OCI-LY7 (cell line): ENCODE results near the gene RSL24D1. TPM values are rescaled to one million over a fixed set of nuclear protein-coding genes. Genes with fewer than 3 reads are reported as not detected.

Source experiments
- BruUV-seq: library from RNA; stranded (reverse); fragments of 400-500 nt; replicated peaks from 2 replicates; lab custom pipeline; 2021; lab: Mats Ljungman, UMichigan
- CTCF ChIA-PET: fragments of 300-600 bp; sonication (Branson Sonifier 250); formaldehyde crosslinking; loops from one replicate; lab custom pipeline; 2022; ENCODE audit warnings: antibody characterized with exemption; ENCODE audit not compliant: unreplicated experiment; lab: Charles Lee
- POLR2A ChIA-PET: fragments of 300-600 bp; sonication (Branson Sonifier 250); formaldehyde crosslinking; loops from one replicate; lab custom pipeline; 2022; ENCODE audit warnings: antibody characterized with exemption; lab: Charles Lee
- DNase-seq: peaks from one replicate; pipeline ENCODE4 v3.0.0-alpha.2; 2015; ENCODE audit warnings: low spot score
- H2AFZ ChIP-seq: fragments of 200-600 bp; sonication (generic), shearing (Covaris generic); 2 replicates; pipeline ENCODE4 v1.6.1; 2014; ENCODE audit warnings: mild to moderate bottlenecking, antibody characterized with exemption, low read length, moderate library complexity
- H3K27ac ChIP-seq: fragments of 200-600 bp; sonication (generic); 2 replicates; pipeline ENCODE4 v1.5.1; 2014; ENCODE audit warnings: mixed run types, low read depth, mild to moderate bottlenecking, moderate library complexity, low read length, inconsistent platforms; ENCODE audit not compliant: poor library complexity, severe bottlenecking
- H3K36me3 ChIP-seq: fragments of 200-600 bp; sonication (generic); 2 replicates; pipeline ENCODE4 v1.6.1; 2014; ENCODE audit warnings: mild to moderate bottlenecking, antibody characterized with exemption, low read length, moderate library complexity, mixed read lengths; ENCODE audit not compliant: insufficient read depth
- H3K4me1 ChIP-seq: fragments of 200-600 bp; sonication (generic); 2 replicates; pipeline ENCODE4 v1.5.1; 2014; ENCODE audit warnings: mild to moderate bottlenecking, low read length; ENCODE audit not compliant: insufficient read depth, poor library complexity, severe bottlenecking
- H3K4me2 ChIP-seq: fragments of 200-600 bp; sonication (generic); 2 replicates; pipeline ENCODE4 v1.6.1; 2014; ENCODE audit warnings: mild to moderate bottlenecking, low read length
- H3K4me3 ChIP-seq: fragments of 200-600 bp; sonication (generic); 2 replicates; pipeline ENCODE4 v1.5.1; 2014; ENCODE audit warnings: mild to moderate bottlenecking, low read depth, low read length; ENCODE audit not compliant: poor library complexity, severe bottlenecking
- H3K79me2 ChIP-seq: fragments of 200-600 bp; sonication (generic); 2 replicates; pipeline ENCODE4 v1.6.1; 2016; ENCODE audit warnings: low read depth, mild to moderate bottlenecking, low read length, moderate library complexity, mixed read lengths; ENCODE audit not compliant: insufficient read depth
- H3K9me2 ChIP-seq: fragments of 200-600 bp; sonication (generic); 2 replicates; pipeline ENCODE4 v1.6.1; 2016; ENCODE audit warnings: mild to moderate bottlenecking, low read length, mixed read lengths; ENCODE audit not compliant: insufficient read depth
- H3K9me3 ChIP-seq: fragments of 200-600 bp; sonication (generic); 2 replicates; pipeline ENCODE4 v1.6.1; 2014; ENCODE audit warnings: mild to moderate bottlenecking, mixed run types, low read length, mixed read lengths
- H4K20me1 ChIP-seq: fragments of 200-600 bp; sonication (generic); 2 replicates; pipeline ENCODE4 v1.6.1; 2014; ENCODE audit warnings: mild to moderate bottlenecking, antibody characterized with exemption, low read length, moderate library complexity, mixed read lengths; ENCODE audit not compliant: insufficient read depth
- CTCF ChIP-seq: fragments of 200-600 bp; sonication (generic); conservative IDR thresholded peaks from 2 replicates; pipeline ENCODE4 v1.5.1; 2014; ENCODE audit warnings: mild to moderate bottlenecking, antibody characterized with exemption, low read length, moderate library complexity, mixed read lengths
- EZH2phosphoT487 ChIP-seq: fragments of 200-600 bp; sonication (generic); IDR thresholded peaks from 2 replicates; pipeline ENCODE4 v1.6.1; 2018; ENCODE audit warnings: low read depth, borderline replicate concordance, mild to moderate bottlenecking, mixed run types, antibody characterized with exemption, low read length, moderate library complexity, mixed read lengths
- intact Hi-C: fragments of 100-400 bp; cut with micrococcal nuclease; formaldehyde crosslinking; loops from one replicate; pipeline ENCODE4 v1.10.0; 2022; ENCODE audit not compliant: unreplicated experiment
- total RNA-seq, 2 experiments: library from RNA; depleted of rRNA in 1 of 2; stranded (reverse); fragments of >200 nt in 1 of 2; shearing (Covaris generic) in 1 of 2; gene quantifications; 2 replicates each; pipeline ENCODE4 v1.2.3, GENCODE V29; 2014 to 2022

The RSL24D1 gene
- total RNA-seq, 2 experiments from 2014 or later = 117 to 145 TPM

- no peaks in the 10 kb centered on the region for H3K36me3 ChIP-seq
- H3K79me2 ChIP-seq = no peaks in the 10 kb centered on the region
- peaks cover 34% of the 10 kb centered on the region for H3K4me1 ChIP-seq
- no peaks in the 10 kb centered on the region for H4K20me1 ChIP-seq
- H3K27ac ChIP-seq = no peak overlapping the region
- H3K9me2 ChIP-seq = no peaks in the 10 kb centered on the region
- ChIA-PET POLR2A (interaction anchor here (0.5 to 1.4 kb wide), 3 partner anchors 62 to 290 kb away, joined by 3 to 5 read pairs (median 3); partner anchors contain the start of genes PIGB and PIGBOS1), CTCF (no interaction called here)
- TF ChIP-seq EZH2phosphoT487 = no peak
- TF ChIP-seq CTCF = no peak
- no peaks in the 10 kb centered on the region for H3K9me3 ChIP-seq
- 0 out of 2 replicates have a peak overlapping the region, but pooled peaks have one; percentile 66 for H2AFZ ChIP-seq
- no peak overlapping the region for H3K4me3 ChIP-seq
- no peak for DNase-seq
- intact Hi-C loops = no loop called here
- no peak overlapping the region for H3K4me2 ChIP-seq
- BruUV-seq = no TSS peak
Measured at GRCh38 chr15:55220606-55221005, 23.9 kb upstream of the RSL24D1 start.

- intact Hi-C loops = no loop called here
- Histone ChIP-seq H3K4me1 (peaks cover 31% of the 10 kb centered on the region), H3K4me2 (no peak overlapping the region), H2AFZ (peak overlapping the region; percentile 54; the same call in 1 of the 2 replicates), H3K36me3 (no peaks in the 10 kb centered on the region), H4K20me1 (no peaks in the 10 kb centered on the region), H3K27ac (no peak overlapping the region), H3K4me3 (no peak overlapping the region), H3K79me2 (no peaks in the 10 kb centered on the region), H3K9me2 (no peaks in the 10 kb centered on the region), H3K9me3 (no peaks in the 10 kb centered on the region)
- TF ChIP-seq EZH2phosphoT487 (no peak), CTCF (no peak)
- DNase-seq = no peak
- BruUV-seq = no TSS peak
- ChIA-PET CTCF (interaction anchor here (1.0 to 1.9 kb wide), 2 partner anchors 218 to 222 kb away, joined by 5 to 6 read pairs; no protein-coding TSS in a partner anchor), POLR2A (interaction anchor here (0.7 to 1.8 kb wide), 4 partner anchors 73 to 636 kb away, joined by 3 to 6 read pairs (median 4); no protein-coding TSS in a partner anchor)
Measured at GRCh38 chr15:55218056-55218455, 21.3 kb upstream of the RSL24D1 start.

GRCh38 chr15:55204464-55204863, 7.7 kb upstream of the RSL24D1 start:
- CTCF ChIA-PET = no interaction called here

More at GRCh38 chr15:55204464-55204863, 7.7 kb upstream of the RSL24D1 start:
- Histone ChIP-seq H3K9me2 (no peaks in the 10 kb centered on the region), H4K20me1 (no peaks in the 10 kb centered on the region), H3K4me1 (no peaks in the 10 kb centered on the region), H2AFZ (no peak overlapping the region), H3K4me3 (no peak overlapping the region), H3K4me2 (no peak overlapping the region), H3K36me3 (no peaks in the 10 kb centered on the region; the same call in 1 of the 2 replicates), H3K27ac (no peak overlapping the region), H3K79me2 (no peaks in the 10 kb centered on the region), H3K9me3 (peaks cover 6% of the 10 kb centered on the region; the same call in 1 of the 2 replicates)
- no TSS peak for BruUV-seq
- intact Hi-C loops = no loop called here
- no peak for DNase-seq
- TF ChIP-seq CTCF (no peak), EZH2phosphoT487 (no peak)
- POLR2A ChIA-PET = interaction anchor here (0.5 to 0.6 kb wide), 3 partner anchors 13 to 312 kb away, joined by 3 to 6 read pairs (median 4); no protein-coding TSS in a partner anchor
